Mesendoderm (in vitro differentiated cells): Measurements from ENCODE around the gene GFM1.

Experiments used
- DNase-seq: peaks from one replicate; pipeline ENCODE4 v3.0.0; 2013
- H2AK5ac ChIP-seq: 2 replicates; pipeline ENCODE4 v1.6.1; 2013; ENCODE audit warnings: low read length, inconsistent platforms
- H2BK120ac ChIP-seq: 2 replicates; pipeline ENCODE4 v1.6.1; 2013; ENCODE audit warnings: low read depth, mild to moderate bottlenecking, low read length, moderate library complexity, mixed read lengths
- H2BK15ac ChIP-seq: replicated peaks from 2 replicates; pipeline ENCODE4 v1.6.1; 2013; ENCODE audit warnings: low read depth, mild to moderate bottlenecking, moderate library complexity
- H2BK5ac ChIP-seq: 2 replicates; pipeline ENCODE4 v1.6.1; 2013; ENCODE audit warnings: low read length, inconsistent platforms
- H3K18ac ChIP-seq: 2 replicates; pipeline ENCODE4 v1.6.1; 2013; ENCODE audit warnings: mild to moderate bottlenecking, low read length, mixed read lengths
- H3K23ac ChIP-seq: one replicate; pipeline ENCODE4 v1.6.1; 2013; ENCODE audit warnings: low read length
- H3K27ac ChIP-seq: 2 replicates; pipeline ENCODE4 v1.5.1; 2013; ENCODE audit warnings: low read depth, mild to moderate bottlenecking, inconsistent platforms, low read length, moderate library complexity
- H3K27me3 ChIP-seq: 2 replicates; pipeline ENCODE4 v1.6.1; 2013; ENCODE audit warnings: low read length, control low read depth, mild to moderate bottlenecking, inconsistent platforms; ENCODE audit not compliant: insufficient read depth, poor library complexity
- H3K36me3 ChIP-seq: 2 replicates; pipeline ENCODE4 v1.6.1; 2013; ENCODE audit warnings: low read length, inconsistent platforms; ENCODE audit not compliant: control insufficient read depth, insufficient read depth
- H3K4ac ChIP-seq: one replicate; pipeline ENCODE4 v1.6.1; 2013; ENCODE audit warnings: low read depth, mild to moderate bottlenecking, low read length, moderate library complexity
- H3K4me1 ChIP-seq: 2 replicates; pipeline ENCODE4 v1.6.1; 2013; ENCODE audit warnings: low read depth, low read length, inconsistent platforms; ENCODE audit not compliant: control insufficient read depth
- H3K4me2 ChIP-seq: 2 replicates; pipeline ENCODE4 v1.6.1; 2013; ENCODE audit warnings: low read length
- H3K4me3 ChIP-seq: 2 replicates; pipeline ENCODE4 v1.5.1; 2013; ENCODE audit warnings: mild to moderate bottlenecking, low read length
- H3K56ac ChIP-seq: one replicate; pipeline ENCODE4 v1.6.1; 2013; ENCODE audit warnings: low read length
- H3K79me1 ChIP-seq: 2 replicates; pipeline ENCODE4 v1.6.1; 2013; ENCODE audit warnings: low read length, inconsistent platforms
- H3K79me2 ChIP-seq: 2 replicates; pipeline ENCODE4 v1.6.1; 2013; ENCODE audit warnings: mild to moderate bottlenecking, low read length; ENCODE audit not compliant: control insufficient read depth, insufficient read depth
- H3K9ac ChIP-seq: 2 replicates; pipeline ENCODE4 v1.6.1; 2013; ENCODE audit warnings: low read length, inconsistent platforms
- H4K5ac ChIP-seq: one replicate; pipeline ENCODE4 v1.6.1; 2013; ENCODE audit warnings: low read length
- H4K8ac ChIP-seq: one replicate; pipeline ENCODE4 v1.6.1; 2013; ENCODE audit warnings: low read depth, mild to moderate bottlenecking, control low read depth, low read length, moderate library complexity
- WGBS: extraction: QIAGEN DNeasy Blood & Tissue Kit; methylation state at CpG from one replicate; pipeline ENCODE4 v1.1.7; 2013; ENCODE audit warnings: low lambda C conversion rate, missing lambda C conversion rate; ENCODE audit not compliant: insufficient coverage; ENCODE audit errors: extremely low coverage; 5-methylcytosine and 5-hydroxymethylcytosine counted together

Gene GFM1

GRCh38 chr3:158731486-158731885, 87.2 kb downstream of the GFM1 start:
- no peak overlapping the region for H2AK5ac ChIP-seq
- no peak overlapping the region for H4K8ac ChIP-seq
- H3K4me2 ChIP-seq = peak overlapping the region; percentile 45
- H3K27me3 ChIP-seq = no peaks in the 10 kb centered on the region
- H3K9ac ChIP-seq = peak overlapping the region; percentile 72
- H2BK5ac ChIP-seq = no peak overlapping the region
- no peak overlapping the region for H3K23ac ChIP-seq
- no peak overlapping the region for H3K4me3 ChIP-seq
- no CpG with 5 or more reads among the region's 14 CpGs for whole genome bisulfite sequencing
- H3K27ac ChIP-seq = no peak overlapping the region
- H4K5ac ChIP-seq = no peak overlapping the region
- H3K79me1 ChIP-seq = no peaks in the 10 kb centered on the region
- H3K36me3 ChIP-seq = no peaks in the 10 kb centered on the region
- no peak overlapping the region for H3K4ac ChIP-seq
- no peak overlapping the region for H2BK120ac ChIP-seq
- H3K79me2 ChIP-seq = no peaks in the 10 kb centered on the region
- H3K18ac ChIP-seq = no peak overlapping the region
- DNase-seq = no peak
- peak overlapping the region; percentile 86 for H3K56ac ChIP-seq
- H3K4me1 ChIP-seq = peaks cover 2% of the 10 kb centered on the region
- no peak overlapping the region for H2BK15ac ChIP-seq

- WGBS = no CpG with 5 or more reads among the region's 101 CpGs
- Histone ChIP-seq H3K4me1 (peaks cover 2% of the 10 kb centered on the region), H3K18ac (peak within 1 kb of the TSS; percentile 30), H3K4me3 (peak within 1 kb of the TSS; percentile 24), H4K8ac (no peak within 1 kb of the TSS), H3K36me3 (no peaks in the 10 kb centered on the region), H3K4me2 (peak within 1 kb of the TSS; percentile 45), H3K27ac (no peak within 1 kb of the TSS), H3K79me2 (no peaks in the 10 kb centered on the region), H2BK5ac (no peak within 1 kb of the TSS), H2BK15ac (no peak within 1 kb of the TSS), H2AK5ac (no peak within 1 kb of the TSS), H3K27me3 (no peaks in the 10 kb centered on the region), H4K5ac (no peak within 1 kb of the TSS), H3K4ac (no peak within 1 kb of the TSS), H3K56ac (peak within 1 kb of the TSS; percentile 86), H3K9ac (peak within 1 kb of the TSS; percentile 72), H2BK120ac (no peak within 1 kb of the TSS), H3K79me1 (no peaks in the 10 kb centered on the region), H3K23ac (no peak within 1 kb of the TSS)
- peak; percentile 43 for DNase-seq
Measured at GRCh38 chr3:158731938-158732855, 87.9 kb downstream of the GFM1 start, which contains the start of gene RARRES1. TSS of gene RARRES1 (minus strand) at chr3:158732457. CDS start at chr3:158732415, 42 bp downstream.

GRCh38 chr3:158732856-158733200, 88.5 kb downstream of the GFM1 start:
- WGBS = no CpG with 5 or more reads among the region's 15 CpGs
- H3K23ac ChIP-seq = no peak overlapping the region
- peak; percentile 25 for DNase-seq
- no peak overlapping the region for H3K4ac ChIP-seq
- no peak overlapping the region for H2BK120ac ChIP-seq
- H3K18ac ChIP-seq = no peak overlapping the region
- H2BK15ac ChIP-seq = no peak overlapping the region
- H3K4me2 ChIP-seq = peak overlapping the region; percentile 45
- H3K4me1 ChIP-seq = peaks cover 2% of the 10 kb centered on the region
- no peak overlapping the region for H4K8ac ChIP-seq
- H3K9ac ChIP-seq = peak overlapping the region; percentile 72
- peak overlapping the region; percentile 56 for H3K56ac ChIP-seq
- H3K4me3 ChIP-seq = no peak overlapping the region
- H3K36me3 ChIP-seq = no peaks in the 10 kb centered on the region
- no peak overlapping the region for H2AK5ac ChIP-seq
- H3K27me3 ChIP-seq = no peaks in the 10 kb centered on the region
- no peak overlapping the region for H4K5ac ChIP-seq
- H3K79me1 ChIP-seq = no peaks in the 10 kb centered on the region
- H3K79me2 ChIP-seq = no peaks in the 10 kb centered on the region
- H3K27ac ChIP-seq = no peak overlapping the region
- no peak overlapping the region for H2BK5ac ChIP-seq

GRCh38 chr3:158733656-158734055, 89.3 kb downstream of the GFM1 start:
- H3K18ac ChIP-seq = no peak overlapping the region
- no peak overlapping the region for H3K4ac ChIP-seq
- no peaks in the 10 kb centered on the region for H3K36me3 ChIP-seq
- H3K27me3 ChIP-seq = no peaks in the 10 kb centered on the region
- no peak overlapping the region for H2BK5ac ChIP-seq
- no peak overlapping the region for H3K4me3 ChIP-seq
- no peak overlapping the region for H3K27ac ChIP-seq
- H3K9ac ChIP-seq = no peak overlapping the region
- no peak overlapping the region for H2BK15ac ChIP-seq
- no peak for DNase-seq
- no peak overlapping the region for H4K5ac ChIP-seq
- H3K4me1 ChIP-seq = peaks cover 2% of the 10 kb centered on the region
- no peak overlapping the region for H4K8ac ChIP-seq
- H3K79me1 ChIP-seq = no peaks in the 10 kb centered on the region
- H3K23ac ChIP-seq = no peak overlapping the region
- no peak overlapping the region for H2BK120ac ChIP-seq
- no CpG with 5 or more reads among the region's 3 CpGs for WGBS
- no peak overlapping the region for H2AK5ac ChIP-seq
- no peak overlapping the region for H3K56ac ChIP-seq
- H3K4me2 ChIP-seq = no peak overlapping the region
- no peaks in the 10 kb centered on the region for H3K79me2 ChIP-seq

- WGBS = no CpG with 5 or more reads among the region's 7 CpGs
- Histone ChIP-seq H3K18ac (no peak overlapping the region), H2AK5ac (no peak overlapping the region), H3K36me3 (no peaks in the 10 kb centered on the region), H3K27ac (no peak overlapping the region), H3K23ac (no peak overlapping the region), H3K4me2 (no peak overlapping the region), H2BK120ac (no peak overlapping the region), H3K79me1 (no peaks in the 10 kb centered on the region), H2BK5ac (no peak overlapping the region), H2BK15ac (no peak overlapping the region), H4K5ac (no peak overlapping the region), H3K79me2 (no peaks in the 10 kb centered on the region), H4K8ac (no peak overlapping the region), H3K4ac (no peak overlapping the region), H3K56ac (no peak overlapping the region), H3K4me1 (peaks cover 2% of the 10 kb centered on the region), H3K4me3 (no peak overlapping the region), H3K9ac (no peak overlapping the region), H3K27me3 (no peaks in the 10 kb centered on the region)
- no peak for DNase-seq
Measured at GRCh38 chr3:158735296-158736033, 91.1 kb downstream of the GFM1 start.
